Brain microvascular endothelial cell (primary cell): Measurements from ENCODE around the gene SIL1.

Experiments used
- DNase-seq: peaks from one replicate; pipeline ENCODE4 v3.0.0-alpha.2; 2020
- H3K27ac ChIP-seq: fragments of 250-450 bp; sonication (Bioruptor Pico); 2 replicates; pipeline ENCODE4 v1.5.1; 2020; ENCODE audit warnings: mild to moderate bottlenecking, moderate library complexity
- H3K27me3 ChIP-seq: fragments of 250-450 bp; sonication (Bioruptor Pico); replicated peaks from 2 replicates; pipeline ENCODE4 v1.5.1; 2020; ENCODE audit warnings: mild to moderate bottlenecking
- H3K36me3 ChIP-seq: fragments of 250-450 bp; sonication (Bioruptor Pico); replicated peaks from 2 replicates; pipeline ENCODE4 v1.5.1; 2020; ENCODE audit warnings: mild to moderate bottlenecking
- H3K4me3 ChIP-seq: 2 replicates; pipeline ENCODE4 v1.5.1; 2011; ENCODE audit warnings: low read depth, mild to moderate bottlenecking, control low read depth, low read length, moderate library complexity
- in situ Hi-C: cut with HindIII; loops from 2 replicates; pipeline ENCODE4 v1.10.0; 2017; ENCODE audit warnings: low sequenced_read_pairs, low pct_ligation_motif_present
- TF ChIP-seq, protein P1 (sequence below): IDR thresholded peaks from 2 replicates; pipeline ENCODE4 v1.5.1; 2011; ENCODE audit warnings: low read depth, mild to moderate bottlenecking, moderate library complexity, low read length, control low read depth, inconsistent platforms; ENCODE audit errors: missing control alignments

SIL1 gene

DNA sequence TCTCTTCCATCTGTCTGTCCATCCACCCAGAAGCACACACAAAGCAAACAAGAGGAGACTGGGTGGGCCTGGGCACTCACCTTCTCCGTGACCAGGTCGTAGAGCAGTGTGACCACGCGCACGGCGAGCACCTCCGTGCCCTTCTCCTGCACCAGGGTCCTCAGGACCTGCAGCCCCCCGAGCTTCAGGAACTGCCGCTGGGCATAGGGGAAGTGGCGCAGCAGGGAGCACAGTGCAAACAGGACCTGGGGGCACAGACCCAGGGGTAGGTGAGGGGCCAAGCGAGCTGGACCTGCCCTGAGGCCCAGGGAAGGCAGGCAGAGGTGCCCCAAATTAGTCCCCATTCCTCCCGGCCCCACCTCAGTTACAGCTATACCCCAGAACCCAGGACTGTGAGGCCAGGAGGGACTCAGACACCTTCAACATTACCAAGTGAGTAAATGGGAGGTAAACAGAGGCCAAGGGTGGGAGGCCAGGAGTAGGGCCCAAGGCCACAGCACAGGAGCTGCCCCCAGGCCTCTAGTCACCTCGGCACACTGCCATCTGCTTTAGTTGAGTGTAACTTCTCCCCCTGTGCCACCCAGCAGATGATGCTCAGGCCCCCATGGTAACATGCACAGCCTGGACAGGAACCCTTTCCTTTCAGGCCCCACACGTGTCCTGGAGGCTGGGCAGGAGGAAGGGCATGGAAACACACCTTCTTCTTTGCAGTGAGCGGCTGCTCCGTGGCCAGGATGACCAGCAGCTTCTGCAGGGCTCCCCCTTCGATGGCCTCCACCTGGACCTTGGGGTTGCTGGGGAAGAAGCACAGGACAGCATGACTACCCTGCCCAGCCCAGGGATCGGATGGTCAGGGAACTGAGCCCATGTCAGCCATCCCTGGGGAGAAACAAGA, 246.8 kb downstream of the SIL1 start:
- TF ChIP-seq, protein P1, sequence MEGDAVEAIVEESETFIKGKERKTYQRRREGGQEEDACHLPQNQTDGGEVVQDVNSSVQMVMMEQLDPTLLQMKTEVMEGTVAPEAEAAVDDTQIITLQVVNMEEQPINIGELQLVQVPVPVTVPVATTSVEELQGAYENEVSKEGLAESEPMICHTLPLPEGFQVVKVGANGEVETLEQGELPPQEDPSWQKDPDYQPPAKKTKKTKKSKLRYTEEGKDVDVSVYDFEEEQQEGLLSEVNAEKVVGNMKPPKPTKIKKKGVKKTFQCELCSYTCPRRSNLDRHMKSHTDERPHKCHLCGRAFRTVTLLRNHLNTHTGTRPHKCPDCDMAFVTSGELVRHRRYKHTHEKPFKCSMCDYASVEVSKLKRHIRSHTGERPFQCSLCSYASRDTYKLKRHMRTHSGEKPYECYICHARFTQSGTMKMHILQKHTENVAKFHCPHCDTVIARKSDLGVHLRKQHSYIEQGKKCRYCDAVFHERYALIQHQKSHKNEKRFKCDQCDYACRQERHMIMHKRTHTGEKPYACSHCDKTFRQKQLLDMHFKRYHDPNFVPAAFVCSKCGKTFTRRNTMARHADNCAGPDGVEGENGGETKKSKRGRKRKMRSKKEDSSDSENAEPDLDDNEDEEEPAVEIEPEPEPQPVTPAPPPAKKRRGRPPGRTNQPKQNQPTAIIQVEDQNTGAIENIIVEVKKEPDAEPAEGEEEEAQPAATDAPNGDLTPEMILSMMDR: no peak
- in situ Hi-C loops: no loop called here
- DNase-seq: no peak
- Histone ChIP-seq H3K4me3 (no peak overlapping the region), H3K36me3 (no peaks in the 10 kb centered on the region), H3K27me3 (no peaks in the 10 kb centered on the region), H3K27ac (no peak overlapping the region)

DNA sequence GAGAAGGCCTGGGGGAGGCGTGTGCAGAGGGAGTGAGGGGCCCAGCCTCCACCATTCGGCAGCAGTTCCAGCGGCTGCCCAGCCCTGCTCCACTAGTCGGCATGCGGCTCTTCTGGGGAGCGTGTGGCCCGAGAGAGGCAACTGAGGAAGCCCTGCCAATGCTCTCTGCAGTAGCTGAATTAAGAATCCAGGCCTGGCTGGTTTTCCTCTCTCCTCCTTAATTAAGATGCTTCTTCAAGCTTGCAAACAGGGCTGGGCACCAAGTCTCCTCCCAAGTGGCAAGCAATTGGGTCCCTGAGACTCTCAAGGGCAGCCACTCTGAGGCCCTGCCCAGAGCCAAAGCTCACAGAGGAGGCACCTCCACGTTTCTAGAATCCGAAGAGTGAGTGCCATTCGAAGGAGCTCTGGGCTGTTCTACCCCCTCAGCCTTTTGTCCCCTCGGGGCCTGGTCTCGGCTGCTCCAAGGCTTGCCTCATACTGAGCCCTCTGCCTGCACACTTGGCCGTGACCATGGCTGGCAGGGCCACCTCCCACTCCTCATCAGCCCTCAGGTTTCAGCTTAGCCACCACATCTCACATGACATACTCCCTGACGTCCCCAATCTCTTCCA, 247.6 kb downstream of the SIL1 start:
- Histone ChIP-seq H3K36me3 (no peaks in the 10 kb centered on the region), H3K27me3 (no peaks in the 10 kb centered on the region), H3K27ac (no peak overlapping the region), H3K4me3 (no peak overlapping the region)
- TF ChIP-seq, protein P1: no peak
- in situ Hi-C loops: no loop called here
- DNase-seq: no peak

DNA sequence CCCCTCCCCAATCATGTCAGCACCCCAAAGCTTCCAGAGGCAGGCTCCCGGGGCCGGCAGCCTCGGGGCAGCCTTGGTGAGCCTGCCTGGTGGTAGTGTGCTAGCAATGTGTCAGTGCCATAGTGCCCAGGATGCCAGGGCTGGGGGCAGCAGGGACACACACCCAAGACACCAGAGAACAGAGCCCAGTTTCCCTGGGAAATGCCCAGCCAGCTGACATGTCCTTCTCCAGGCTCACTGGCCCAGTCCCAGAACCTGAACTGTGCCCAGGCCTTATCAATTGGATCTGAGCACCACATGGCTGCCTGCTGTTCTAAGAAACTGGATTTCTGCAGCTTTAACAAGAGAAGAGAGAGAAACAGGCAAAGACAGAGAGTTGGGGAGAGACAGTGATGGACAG, 248.2 kb downstream of the SIL1 start:
- TF ChIP-seq, protein P1: no peak
- Histone ChIP-seq H3K36me3 (no peaks in the 10 kb centered on the region), H3K27me3 (no peaks in the 10 kb centered on the region), H3K4me3 (no peak overlapping the region), H3K27ac (no peak overlapping the region)
- no peak for DNase-seq
- in situ Hi-C loops: no loop called here

DNA sequence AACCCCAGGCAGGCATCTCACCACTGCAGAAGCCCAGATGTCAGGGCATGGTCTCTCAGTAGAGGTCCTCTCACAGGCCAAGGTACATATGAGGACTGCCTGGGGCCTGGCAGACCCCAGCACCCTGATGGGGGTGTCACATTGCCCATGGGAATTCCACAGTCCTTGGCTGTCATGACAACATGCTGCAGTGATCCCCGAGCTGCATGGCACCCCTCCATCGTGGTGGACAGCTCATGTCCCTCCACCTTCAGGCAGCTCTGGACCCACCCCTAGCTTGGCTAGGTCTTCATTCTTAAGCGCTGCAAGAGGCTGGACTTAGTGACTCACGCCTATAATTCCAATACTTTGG, 249.0 kb downstream of the SIL1 start:
- H3K36me3 ChIP-seq: no peaks in the 10 kb centered on the region
- DNase-seq: no peak
- in situ Hi-C loops: no loop called here
- TF ChIP-seq, protein P1: no peak
- H3K27me3 ChIP-seq: no peaks in the 10 kb centered on the region
- H3K4me3 ChIP-seq: no peak overlapping the region
- H3K27ac ChIP-seq: no peak overlapping the region

DNA sequence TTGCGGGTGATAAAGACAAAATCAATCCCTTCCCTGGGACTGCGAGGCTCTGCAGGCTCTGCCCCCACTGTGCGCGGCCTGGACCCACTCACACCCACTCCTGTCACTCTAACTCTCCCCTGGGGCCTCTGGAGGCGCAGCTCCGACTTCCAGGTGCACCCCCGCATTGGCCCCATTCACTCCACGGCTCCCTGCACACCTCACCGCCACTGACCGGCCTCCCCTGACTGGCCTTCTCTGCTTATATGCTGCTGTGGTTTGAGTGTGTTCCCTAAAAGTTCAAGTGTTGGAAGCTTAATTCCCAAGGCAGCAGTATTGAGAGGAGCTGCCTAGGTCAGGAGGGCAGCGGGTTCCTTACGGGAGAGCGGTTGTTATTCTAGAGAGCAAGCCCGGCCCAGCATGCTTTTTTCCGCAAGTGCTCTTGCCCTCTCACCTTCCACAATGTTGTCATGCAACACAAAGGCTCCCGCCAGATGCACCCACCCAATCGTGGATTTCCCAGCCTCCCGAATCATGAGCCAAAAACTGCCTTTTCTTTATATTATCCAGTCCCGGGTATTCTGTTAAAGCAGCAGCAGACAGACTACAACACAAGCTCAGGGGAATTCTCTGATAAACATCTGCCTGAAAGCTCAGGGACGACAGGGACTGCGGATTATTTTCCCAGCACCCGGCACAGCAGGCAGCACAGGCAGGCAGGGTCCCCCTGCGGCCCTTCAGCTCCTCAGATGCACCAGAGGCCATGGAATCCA, 249.5 kb downstream of the SIL1 start:
- TF ChIP-seq, protein P1: no peak
- Histone ChIP-seq H3K27ac (no peak overlapping the region), H3K27me3 (no peaks in the 10 kb centered on the region), H3K36me3 (no peaks in the 10 kb centered on the region), H3K4me3 (no peak overlapping the region)
- in situ Hi-C loops: no loop called here
- DNase-seq: no peak
